BJ (cell line): ENCODE data around the gene FIBCD1. TPM values are rescaled to one million over a fixed set of nuclear protein-coding genes. Genes with fewer than 3 reads are reported as not detected.

Experiments used
- CTCF ChIA-PET: fragments of 350-600 bp; formaldehyde crosslinking; extraction: SDS; loops from one replicate; lab custom pipeline; 2021; ENCODE audit warnings: antibody characterized with exemption, inconsistent platforms; lab: Yijun Ruan, JAX
- POLR2A ChIA-PET: fragments of 300-600 bp; sonication (Branson Sonifier 250); formaldehyde crosslinking; extraction: SDS; loops from one replicate; lab custom pipeline; 2021; ENCODE audit warnings: antibody characterized with exemption; lab: Charles Lee
- DNase-seq: peaks from one replicate; pipeline ENCODE4 v3.0.0-alpha.2; 2011; ENCODE audit warnings: low read depth
- H3K27me3 ChIP-seq: 2 replicates; pipeline ENCODE4 v1.6.0; 2011; ENCODE audit warnings: low read length; ENCODE audit not compliant: control insufficient read depth, insufficient read depth
- H3K36me3 ChIP-seq: 2 replicates; pipeline ENCODE4 v1.5.1; 2011; ENCODE audit warnings: low read length; ENCODE audit not compliant: control insufficient read depth, insufficient read depth
- H3K4me3 ChIP-seq: 2 replicates; pipeline ENCODE4 v1.5.1; 2011; ENCODE audit warnings: low read depth, mild to moderate bottlenecking, control low read depth, low read length
- polyA plus RNA-seq: library from polyadenylated mRNA; depleted of rRNA; stranded (reverse); fragments of >200 nt; gene quantifications from 2 replicates; pipeline ENCODE4 v1.2.3, GENCODE V29; 2011
- TF ChIP-seq, protein P1 (sequence below): IDR thresholded peaks from 2 replicates; pipeline ENCODE4 v1.5.1; 2011; ENCODE audit warnings: low read depth, mild to moderate bottlenecking, control low read depth, inconsistent platforms, low read length, moderate library complexity; ENCODE audit not compliant: insufficient read depth

FIBCD1 gene
- polyA plus RNA-seq, 1 experiment, result 1.4 TPM

DNA sequence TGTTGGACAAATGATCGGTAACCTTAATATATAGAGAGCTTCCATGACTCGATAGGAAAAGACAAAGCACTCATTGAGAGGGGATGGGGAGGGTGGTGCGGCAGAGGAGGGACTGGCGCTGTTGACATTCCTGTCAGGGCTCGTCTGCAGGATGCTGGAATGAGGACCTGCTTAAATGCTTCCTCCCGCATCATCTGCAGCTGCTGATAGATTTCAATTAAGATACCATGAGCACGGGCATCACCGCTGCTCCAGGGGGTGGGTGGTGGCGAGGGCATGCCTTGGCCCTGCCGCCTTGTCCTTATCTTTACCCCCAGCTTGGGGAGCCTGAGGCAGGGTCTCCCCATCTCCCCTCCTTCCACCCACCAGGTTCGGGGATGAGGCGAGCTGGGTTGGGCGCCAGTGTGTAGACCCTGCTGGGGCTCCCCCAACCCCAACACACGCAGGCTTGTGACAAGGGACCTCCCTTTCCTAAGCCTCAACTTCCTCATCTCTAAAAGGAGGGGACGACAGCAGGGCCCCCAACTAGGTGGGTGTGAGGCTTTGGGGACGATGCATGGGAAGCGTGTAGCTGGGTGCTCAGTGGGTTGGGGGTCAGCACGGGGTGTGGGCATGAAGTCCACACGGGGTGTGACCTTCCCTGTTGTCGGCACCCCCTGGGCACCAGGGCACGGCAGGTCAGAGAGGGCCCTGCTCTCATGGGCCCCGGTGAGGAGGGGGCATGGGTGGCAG is 30.7 kb downstream of the FIBCD1 start:
- CTCF ChIA-PET, result interaction anchor here (1.1 kb wide), 1 partner anchor 138 kb away, joined by 4 read pairs; no protein-coding TSS in a partner anchor

DNA sequence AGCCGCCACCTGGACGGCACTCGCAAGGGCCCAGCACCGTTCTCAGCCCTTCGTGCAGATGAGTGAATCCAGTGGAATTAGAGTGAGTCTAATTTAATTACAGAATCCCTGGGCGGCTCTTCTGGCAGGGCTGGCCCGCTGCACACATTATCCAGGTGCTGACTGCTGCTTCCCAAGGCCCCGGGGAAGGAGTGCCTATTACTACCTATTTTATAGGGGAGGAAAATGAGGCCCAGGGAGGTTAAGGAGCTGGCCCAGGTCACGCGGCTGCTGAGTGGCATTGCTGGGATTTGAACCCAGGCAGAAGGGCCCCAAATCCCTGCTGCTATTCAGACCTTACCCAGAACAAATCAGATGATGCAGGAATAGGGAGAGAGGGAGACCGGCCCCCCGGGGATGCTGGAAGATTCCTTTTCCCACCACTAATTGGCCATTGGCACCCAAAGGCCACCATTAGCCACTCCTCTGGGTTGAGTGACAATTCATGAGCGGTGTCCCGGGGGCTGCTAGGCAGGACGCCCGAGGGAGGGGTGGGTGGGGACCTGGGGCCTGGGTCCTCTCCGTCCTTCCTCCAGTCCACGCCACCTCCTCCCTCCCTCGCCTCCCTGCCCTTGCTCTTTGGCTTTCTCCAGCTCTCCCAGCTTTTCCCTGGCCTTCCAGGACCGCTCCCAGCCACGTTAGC is 32.2 kb downstream of the FIBCD1 start:
- DNase-seq, result no peak
- Histone ChIP-seq H3K36me3 (no peaks in the 10 kb centered on the region), H3K27me3 (no peaks in the 10 kb centered on the region), H3K4me3 (no peak overlapping the region)
- TF ChIP-seq, protein P1, sequence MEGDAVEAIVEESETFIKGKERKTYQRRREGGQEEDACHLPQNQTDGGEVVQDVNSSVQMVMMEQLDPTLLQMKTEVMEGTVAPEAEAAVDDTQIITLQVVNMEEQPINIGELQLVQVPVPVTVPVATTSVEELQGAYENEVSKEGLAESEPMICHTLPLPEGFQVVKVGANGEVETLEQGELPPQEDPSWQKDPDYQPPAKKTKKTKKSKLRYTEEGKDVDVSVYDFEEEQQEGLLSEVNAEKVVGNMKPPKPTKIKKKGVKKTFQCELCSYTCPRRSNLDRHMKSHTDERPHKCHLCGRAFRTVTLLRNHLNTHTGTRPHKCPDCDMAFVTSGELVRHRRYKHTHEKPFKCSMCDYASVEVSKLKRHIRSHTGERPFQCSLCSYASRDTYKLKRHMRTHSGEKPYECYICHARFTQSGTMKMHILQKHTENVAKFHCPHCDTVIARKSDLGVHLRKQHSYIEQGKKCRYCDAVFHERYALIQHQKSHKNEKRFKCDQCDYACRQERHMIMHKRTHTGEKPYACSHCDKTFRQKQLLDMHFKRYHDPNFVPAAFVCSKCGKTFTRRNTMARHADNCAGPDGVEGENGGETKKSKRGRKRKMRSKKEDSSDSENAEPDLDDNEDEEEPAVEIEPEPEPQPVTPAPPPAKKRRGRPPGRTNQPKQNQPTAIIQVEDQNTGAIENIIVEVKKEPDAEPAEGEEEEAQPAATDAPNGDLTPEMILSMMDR, result no peak
- ChIA-PET CTCF (interaction anchor here (1.1 to 1.5 kb wide), 2 partner anchors 92 to 139 kb away, joined by 3 to 4 read pairs; no protein-coding TSS in a partner anchor), POLR2A (no interaction called here)

More for the DNA sequence above, 30.7 kb downstream of the FIBCD1 start:
- no peaks in the 10 kb centered on the region for H3K36me3 ChIP-seq
- DNase-seq, result no peak
- H3K4me3 ChIP-seq, result no peak overlapping the region
- TF ChIP-seq, protein P1, result no peak
- POLR2A ChIA-PET, result no interaction called here
- H3K27me3 ChIP-seq, result no peaks in the 10 kb centered on the region

DNA sequence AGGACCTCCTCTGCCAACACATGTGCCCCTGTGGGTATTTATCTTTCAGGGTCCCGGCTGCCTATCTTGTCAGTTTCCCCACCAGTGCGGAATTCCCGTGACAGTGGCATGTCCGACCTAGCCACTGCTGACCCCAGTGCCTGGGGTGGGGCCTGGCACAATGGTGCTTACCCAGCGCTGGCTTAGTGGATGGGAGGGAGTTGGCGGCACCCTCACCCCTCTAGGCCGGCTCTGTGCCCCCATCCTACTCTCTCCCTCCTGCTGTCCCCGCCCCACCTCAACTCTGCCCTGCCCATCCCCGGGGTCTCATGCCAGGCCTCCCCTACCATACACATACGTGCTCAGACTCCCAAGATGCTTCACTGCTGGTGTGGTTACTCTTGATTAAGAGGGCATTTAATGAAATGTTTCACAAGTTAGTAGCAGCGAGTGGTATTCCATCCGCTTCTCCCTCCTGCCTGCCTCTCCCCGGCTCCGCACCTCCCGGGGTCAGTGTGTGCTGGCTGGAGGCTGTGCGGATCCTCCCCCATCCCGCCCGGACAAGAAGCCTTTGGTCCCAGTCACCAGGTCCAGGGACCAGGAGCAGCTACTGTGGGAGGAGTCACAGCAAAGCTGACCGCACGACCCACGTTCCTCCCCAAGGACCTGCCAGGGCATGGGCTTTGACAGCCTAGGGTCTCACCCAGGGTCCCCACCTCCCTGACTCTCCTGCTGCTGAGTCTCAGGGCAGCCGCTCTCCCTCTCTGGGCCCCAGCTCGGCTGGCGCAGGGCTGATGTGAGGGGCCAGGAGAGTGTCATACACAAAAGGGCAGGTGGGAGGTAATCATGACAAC is 32.9 kb downstream of the FIBCD1 start:
- DNase-seq, result no peak
- Histone ChIP-seq H3K36me3 (no peaks in the 10 kb centered on the region), H3K4me3 (no peak overlapping the region), H3K27me3 (no peaks in the 10 kb centered on the region)
- ChIA-PET CTCF (interaction anchor here (0.6 to 1.5 kb wide), 2 partner anchors 92 to 205 kb away, joined by 3 read pairs; no protein-coding TSS in a partner anchor), POLR2A (no interaction called here)
- TF ChIP-seq, protein P1, result no peak

DNA sequence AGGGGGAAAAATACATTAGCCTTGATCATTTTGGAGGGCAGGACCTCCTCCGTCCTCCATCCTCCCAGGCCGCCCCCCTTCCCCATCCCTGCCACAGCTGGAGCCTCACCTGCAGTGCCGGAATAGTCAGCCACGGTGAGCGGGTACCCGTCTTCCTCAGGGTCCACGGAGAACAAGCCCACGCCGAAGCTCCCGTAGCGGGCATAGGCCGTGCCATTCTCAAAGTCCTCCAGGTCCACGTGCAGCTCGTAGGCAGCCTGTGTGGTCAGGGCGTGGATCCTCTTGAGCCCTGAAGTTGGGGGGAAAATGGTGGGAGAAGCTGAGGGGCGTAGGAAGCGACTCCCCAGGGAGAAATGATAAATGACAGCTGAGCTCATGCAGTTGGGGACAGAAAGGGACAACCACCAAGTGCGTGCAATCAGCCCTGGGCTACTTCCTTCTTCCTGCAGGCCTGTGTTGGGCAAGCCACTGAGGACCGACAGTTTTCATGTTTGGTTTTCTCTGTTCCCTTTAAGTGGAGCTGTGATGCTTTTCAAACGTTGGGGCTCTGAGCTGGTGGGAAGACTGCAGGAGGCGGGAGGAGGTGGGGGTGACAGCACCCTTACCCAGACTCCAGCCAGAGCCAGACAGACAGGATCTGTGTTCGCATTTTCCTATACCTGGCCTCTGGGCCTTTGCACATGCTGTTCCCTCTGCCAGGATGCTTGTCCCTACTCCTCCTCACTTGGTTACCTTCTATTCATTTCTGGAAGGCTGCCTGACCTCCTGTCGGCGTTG is 33.7 kb downstream of the FIBCD1 start:
- Histone ChIP-seq H3K4me3 (no peak overlapping the region), H3K27me3 (peaks cover 2% of the 10 kb centered on the region; the same call in 1 of the 2 replicates), H3K36me3 (no peaks in the 10 kb centered on the region)
- ChIA-PET POLR2A (no interaction called here), CTCF (interaction anchor here (0.6 kb wide), 1 partner anchor 204 kb away, joined by 3 read pairs; no protein-coding TSS in a partner anchor)
- DNase-seq, result no peak
- TF ChIP-seq, protein P1, result no peak
